Calu3 (cell line): Measurements from ENCODE around the gene PAX8. TPM values are rescaled to one million over a fixed set of nuclear protein-coding genes. Genes with fewer than 3 reads are reported as not detected.

Source experiments
- BruUV-seq: library from RNA; stranded (reverse); fragments of 400-500 nt; replicated peaks from 2 replicates; lab custom pipeline; 2021; lab: Mats Ljungman, UMichigan
- CTCF ChIA-PET: fragments of 300-600 bp; sonication (Branson Sonifier 250); formaldehyde crosslinking; loops from one replicate; lab custom pipeline; 2022; ENCODE audit warnings: antibody characterized with exemption; lab: Charles Lee
- DNase-seq: peaks from one replicate; pipeline ENCODE4 v3.0.0; 2022
- H3K27ac Mint-ChIP-seq: one replicate; pipeline ENCODE4 v1.8.0; 2022; ENCODE audit warnings: mixed read lengths; ENCODE audit not compliant: unreplicated experiment
- H3K27me3 Mint-ChIP-seq: one replicate; pipeline ENCODE4 v1.8.0; 2022; ENCODE audit warnings: mixed read lengths; ENCODE audit not compliant: unreplicated experiment
- H3K36me3 Mint-ChIP-seq: one replicate; pipeline ENCODE4 v1.8.0; 2022; ENCODE audit warnings: mild to moderate bottlenecking, moderate library complexity, mixed read lengths; ENCODE audit not compliant: insufficient read depth, unreplicated experiment
- H3K4me1 Mint-ChIP-seq: one replicate; pipeline ENCODE4 v1.8.0; 2022; ENCODE audit warnings: mild to moderate bottlenecking, low read depth, mixed read lengths; ENCODE audit not compliant: unreplicated experiment
- H3K4me3 Mint-ChIP-seq: one replicate; pipeline ENCODE4 v1.8.0; 2022; ENCODE audit warnings: mild to moderate bottlenecking, low read depth, moderate library complexity, mixed read lengths; ENCODE audit not compliant: unreplicated experiment
- H3K9me3 Mint-ChIP-seq: one replicate; pipeline ENCODE4 v1.8.0; 2022; ENCODE audit warnings: low read depth, mixed read lengths; ENCODE audit not compliant: unreplicated experiment
- CTCF ChIP-seq: fragments of 200-600 bp; IDR thresholded peaks from one replicate; pipeline ENCODE4 v1.8.0; 2022; ENCODE audit warnings: antibody characterized with exemption; ENCODE audit not compliant: unreplicated experiment
- intact Hi-C: fragments of 100-400 bp; cut with micrococcal nuclease; formaldehyde crosslinking; loops from one replicate; pipeline ENCODE4 v1.10.0; 2022; ENCODE audit not compliant: unreplicated experiment
- total RNA-seq: library from RNA; stranded (reverse); gene quantifications from 2 replicates; pipeline ENCODE4 v1.2.3, GENCODE V29; 2022

Gene PAX8
- total RNA-seq, 1 experiment from 2014 or later: 12.2 TPM

- intact Hi-C loops: loop anchor here (2.0 kb wide), 1 partner anchor 113 kb away; no protein-coding TSS in a partner anchor
- Mint-ChIP-seq H3K4me3 (peak overlapping the region; percentile 69), H3K36me3 (peaks cover 41% of the 10 kb centered on the region), H3K9me3 (no peaks in the 10 kb centered on the region), H3K27me3 (no peaks in the 10 kb centered on the region), H3K4me1 (no peaks in the 10 kb centered on the region), H3K27ac (no peak overlapping the region)
- BruUV-seq: no TSS peak
- CTCF ChIA-PET: interaction anchor here (0.6 to 3.6 kb wide), 11 partner anchors 22 to 294 kb away, joined by 3 to 37 read pairs (median 4); no protein-coding TSS in a partner anchor
- no peak for TF ChIP-seq CTCF
- no peak for DNase-seq
These were observed 80.5 kb downstream of the PAX8 start for GRCh38 chr2:113198048-113198789.

- Mint-ChIP-seq H3K27me3 (no peaks in the 10 kb centered on the region), H3K4me1 (no peaks in the 10 kb centered on the region), H3K27ac (no peak overlapping the region), H3K9me3 (no peaks in the 10 kb centered on the region), H3K4me3 (no peak overlapping the region), H3K36me3 (peaks cover 38% of the 10 kb centered on the region)
- no peak for DNase-seq
- intact Hi-C loops: loop anchor here (2.0 kb wide), 1 partner anchor 113 kb away; no protein-coding TSS in a partner anchor
- CTCF ChIA-PET: interaction anchor here (1.2 to 3.6 kb wide), 3 partner anchors 22 to 117 kb away, joined by 3 to 37 read pairs (median 4); no protein-coding TSS in a partner anchor
- TF ChIP-seq CTCF: no peak
- BruUV-seq: no TSS peak
These were observed 81.2 kb downstream of the PAX8 start for GRCh38 chr2:113197347-113198047.

GRCh38 chr2:113196839-113197238 is 81.9 kb downstream of the PAX8 start:
- no peak for DNase-seq
- Mint-ChIP-seq H3K4me3 (no peak overlapping the region), H3K36me3 (peaks cover 37% of the 10 kb centered on the region), H3K9me3 (no peaks in the 10 kb centered on the region), H3K27ac (no peak overlapping the region), H3K4me1 (no peaks in the 10 kb centered on the region), H3K27me3 (no peaks in the 10 kb centered on the region)
- intact Hi-C loops: no loop called here
- no peak for TF ChIP-seq CTCF
- CTCF ChIA-PET: interaction anchor here (1.4 to 3.6 kb wide), 2 partner anchors 58 to 117 kb away, joined by 4 to 37 read pairs; no protein-coding TSS in a partner anchor
- BruUV-seq: no TSS peak

- Mint-ChIP-seq H3K4me3 (no peak overlapping the region), H3K9me3 (no peaks in the 10 kb centered on the region), H3K27ac (no peak overlapping the region), H3K27me3 (no peaks in the 10 kb centered on the region), H3K36me3 (peaks cover 31% of the 10 kb centered on the region), H3K4me1 (no peaks in the 10 kb centered on the region)
- CTCF ChIA-PET: interaction anchor here (1.4 kb wide), 1 partner anchor 58 kb away, joined by 4 read pairs; no protein-coding TSS in a partner anchor
- no peak for DNase-seq
- TF ChIP-seq CTCF: no peak
- intact Hi-C loops: no loop called here
- BruUV-seq: no TSS peak
These were observed 82.7 kb downstream of the PAX8 start for GRCh38 chr2:113195923-113196501.
